HCT116 (cell line): ENCODE measurements around the gene EIF2AK3. TPM values are rescaled to one million over a fixed set of nuclear protein-coding genes. Genes with fewer than 3 reads are reported as not detected.
A peak's percentile ranks its signal among the peaks of the same experiment; 100 is the strongest.

Experiments used
- ATAC-seq: fragments of 200-7000 bp; cut with Tn5 transposase; 2 replicates; pipeline ENCODE4 v1.9.1; 2020; ENCODE audit warnings: mild to moderate bottlenecking, moderate library complexity
- BruUV-seq: library from RNA; stranded (reverse); fragments of 400-500 nt; replicated peaks from 2 replicates; lab custom pipeline; 2021; lab: Mats Ljungman, UMichigan
- CTCF ChIA-PET: fragments of 300-600 bp; sonication (Branson Sonifier 250); formaldehyde crosslinking; loops from one replicate; lab custom pipeline; 2021; ENCODE audit warnings: antibody characterized with exemption; lab: Charles Lee
- POLR2A ChIA-PET: fragments of 300-600, 350-600 bp; sonication (Branson Sonifier 250); formaldehyde crosslinking; loops from one replicate; lab custom pipeline; 2021; ENCODE audit warnings: antibody characterized with exemption; lab: Charles Lee
- RAD21 ChIA-PET, 2 experiments: fragments of 300-600 bp; sonication (Branson Sonifier 250); formaldehyde crosslinking; loops; one replicate each; lab custom pipeline; 2023; ENCODE audit warnings: low total read pairs in 2 of 2; ENCODE audit not compliant: uncharacterized antibody in 2 of 2, unreplicated experiment in 2 of 2, low non-redundant PET in 1 of 2; lab: Charles Lee
- DNase-seq: peaks from one replicate; pipeline ENCODE4 v3.0.0-alpha.2; 2010; ENCODE audit warnings: low read depth, low spot score
- H2AFZ ChIP-seq: fragments of 200-600 bp; shearing (Covaris generic), sonication (generic); 2 replicates; pipeline ENCODE4 v1.6.1; 2017; ENCODE audit warnings: low read depth, mixed run types, mixed read lengths, antibody characterized with exemption, low read length; ENCODE audit not compliant: poor library complexity, severe bottlenecking
- H3K27ac ChIP-seq: 2 replicates; pipeline ENCODE4 v1.5.1; 2012; ENCODE audit warnings: low read depth, low read length
- H3K27me3 ChIP-seq: fragments of 200-600 bp; sonication (generic); 2 replicates; pipeline ENCODE4 v1.6.1; 2016; ENCODE audit warnings: mixed run types, low read length, mixed read lengths; ENCODE audit not compliant: insufficient read depth
- H3K36me3 ChIP-seq, 2 experiments: fragments of 200-500 bp in 1 of 2; fragments of 200-600 bp in 1 of 2; sonication (Bioruptor generic) in 1 of 2; sonication (generic) in 1 of 2; 2 replicates each; pipeline versions ENCODE4 v1.5.1 to v1.6.1; 2014 to 2016; ENCODE audit warnings: low read length in 2 of 2, inconsistent platforms in 1 of 2, mixed read lengths in 1 of 2, mixed run types in 1 of 2; ENCODE audit not compliant: insufficient read depth in 2 of 2, control insufficient read depth in 1 of 2
- H3K4me1 ChIP-seq, 2 experiments: fragments of 200-600 bp in 1 of 2; sonication (generic) in 1 of 2; 2 replicates each; pipeline versions ENCODE4 v1.5.1 to v1.6.1; 2012 to 2017; ENCODE audit warnings: low read length in 2 of 2, inconsistent platforms in 1 of 2, mild to moderate bottlenecking in 1 of 2, mixed read lengths in 1 of 2, mixed run types in 1 of 2, moderate library complexity in 1 of 2; ENCODE audit not compliant: insufficient read depth in 2 of 2, control insufficient read depth in 1 of 2
- H3K4me2 ChIP-seq: fragments of 200-600 bp; sonication (generic); 2 replicates; pipeline ENCODE4 v1.6.1; 2017; ENCODE audit warnings: mixed run types, low read length, mixed read lengths
- H3K4me3 ChIP-seq, 2 experiments: fragments of 200-600 bp in 1 of 2; sonication (generic) in 1 of 2; replicated peaks in 1 of 2; 2 replicates each; pipeline ENCODE4 v1.5.1; 2011 to 2016; ENCODE audit warnings: low read length in 2 of 2, control low read depth in 1 of 2, low read depth in 1 of 2, mild to moderate bottlenecking in 1 of 2, mixed read lengths in 1 of 2, mixed run types in 1 of 2
- H3K79me2 ChIP-seq: fragments of 200-600 bp; sonication (generic); 2 replicates; pipeline ENCODE4 v1.6.1; 2017; ENCODE audit warnings: mild to moderate bottlenecking, mixed run types, low read length, moderate library complexity, mixed read lengths; ENCODE audit not compliant: insufficient read depth
- H3K9ac ChIP-seq: fragments of 200-600 bp; sonication (generic); 2 replicates; pipeline ENCODE4 v1.6.1; 2016; ENCODE audit warnings: low read length, mixed read lengths
- H3K9me2 ChIP-seq: fragments of 200-600 bp; sonication (generic), shearing (Covaris generic); 2 replicates; pipeline ENCODE4 v1.6.1; 2017; ENCODE audit warnings: mixed run types, mild to moderate bottlenecking, moderate library complexity; ENCODE audit not compliant: insufficient read depth
- H3K9me3 ChIP-seq, 2 experiments: fragments of 200-500 bp in 1 of 2; fragments of 200-600 bp in 1 of 2; sonication (Bioruptor generic) in 1 of 2; sonication (generic) in 1 of 2; 2 replicates each; pipeline ENCODE4 v1.6.1; 2014 to 2017; ENCODE audit warnings: low read length in 2 of 2, mixed read lengths in 2 of 2, inconsistent platforms in 1 of 2, low read depth in 1 of 2, mild to moderate bottlenecking in 1 of 2, mixed run types in 1 of 2, moderate library complexity in 1 of 2; ENCODE audit not compliant: control insufficient read depth in 1 of 2, insufficient read depth in 1 of 2
- H4K20me1 ChIP-seq: fragments of 200-600 bp; sonication (generic), shearing (Covaris generic); 2 replicates; pipeline ENCODE4 v1.6.1; 2017; ENCODE audit warnings: mixed run types, mild to moderate bottlenecking, moderate library complexity; ENCODE audit not compliant: insufficient read depth
- RAD21 ChIP-seq: IDR thresholded peaks from 2 replicates; pipeline ENCODE4 v1.6.1; 2012; ENCODE audit warnings: low read depth, mild to moderate bottlenecking
- YY1 ChIP-seq: IDR thresholded peaks from 2 replicates; pipeline ENCODE4 v1.6.1; 2011; ENCODE audit warnings: low read length, low read depth, moderate library complexity, mild to moderate bottlenecking; ENCODE audit not compliant: insufficient replicate concordance; ENCODE audit errors: extremely low read depth
- intact Hi-C: fragments of 100-400 bp; cut with micrococcal nuclease; formaldehyde crosslinking; loops from 2 replicates; pipeline ENCODE4 v1.10.0; 2022
- total RNA-seq: library from RNA; stranded (reverse); gene quantifications from one replicate; pipeline ENCODE4 v1.2.1, GENCODE V29; 2021; ENCODE audit not compliant: unreplicated experiment
- TF ChIP-seq, protein P1 (sequence below), 3 experiments: fragments of 200-600 bp in 1 of 3; sonication (generic) in 1 of 3; IDR thresholded peaks in 2 of 3; conservative IDR thresholded peaks in 1 of 3; 2 replicates each; pipeline ENCODE4 v1.5.1; 2012 to 2017; ENCODE audit warnings: low read depth in 2 of 3, low read length in 2 of 3, antibody characterized with exemption in 1 of 3, borderline replicate concordance in 1 of 3, control low read depth in 1 of 3, mild to moderate bottlenecking in 1 of 3, mixed read lengths in 1 of 3, mixed run types in 1 of 3, moderate library complexity in 1 of 3; ENCODE audit not compliant: insufficient read depth in 1 of 3

EIF2AK3 gene
- total RNA-seq, 1 experiment from 2014 or later, result 8.9 TPM

DNA sequence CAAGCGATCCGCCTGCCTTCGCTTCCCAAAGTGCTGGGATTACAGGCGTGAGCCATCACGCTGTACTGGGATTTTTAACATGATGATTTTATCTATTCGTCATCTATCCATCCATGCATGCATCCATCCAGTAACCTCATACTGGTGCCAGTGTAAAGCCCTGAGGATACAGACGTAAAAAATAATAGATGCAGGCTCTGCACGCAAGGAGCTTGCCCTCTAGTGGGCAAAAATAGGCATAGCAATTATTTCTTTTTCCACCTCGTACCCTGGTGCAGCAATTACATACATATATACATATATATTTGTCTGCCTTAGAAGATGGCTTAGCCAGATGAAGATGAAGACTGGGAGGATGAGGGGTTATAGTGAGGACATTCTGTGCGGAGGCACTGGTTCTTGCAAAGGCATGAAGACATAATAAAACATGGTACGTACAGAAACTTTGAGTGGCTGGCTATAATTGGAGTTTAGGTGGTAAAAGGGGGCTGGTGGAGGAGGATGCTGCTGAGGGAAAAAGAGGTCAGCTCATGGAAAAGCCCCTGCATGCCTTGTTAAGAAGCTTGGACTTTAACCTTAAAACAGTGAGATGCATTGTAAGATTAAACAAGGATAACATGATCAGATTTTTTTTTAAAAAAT, 44.6 kb upstream of the EIF2AK3 start:
- Histone ChIP-seq H3K27me3 (no peaks in the 10 kb centered on the region), H3K79me2 (no peaks in the 10 kb centered on the region), H4K20me1 (no peaks in the 10 kb centered on the region), H2AFZ (peak overlapping the region; percentile 44), H3K9ac (no peak overlapping the region), H3K36me3 (no peaks in the 10 kb centered on the region), H3K9me2 (no peaks in the 10 kb centered on the region), H3K27ac (no peak overlapping the region), H3K4me2 (peak overlapping the region; percentile 16; the same call in 1 of the 2 replicates), H3K4me3 (no peak overlapping the region), H3K9me3 (no peaks in the 10 kb centered on the region), H3K4me1 (peaks cover 2% of the 10 kb centered on the region in 2 experiments)
- BruUV-seq, result no TSS peak
- CTCF ChIA-PET, result interaction anchor here (0.6 to 1.6 kb wide), 15 partner anchors 9 to 480 kb away, joined by 3 to 9 read pairs (median 3); no protein-coding TSS in a partner anchor
- peak; percentile 84 for TF ChIP-seq RAD21
- no peak for TF ChIP-seq YY1
- TF ChIP-seq, protein P1, sequence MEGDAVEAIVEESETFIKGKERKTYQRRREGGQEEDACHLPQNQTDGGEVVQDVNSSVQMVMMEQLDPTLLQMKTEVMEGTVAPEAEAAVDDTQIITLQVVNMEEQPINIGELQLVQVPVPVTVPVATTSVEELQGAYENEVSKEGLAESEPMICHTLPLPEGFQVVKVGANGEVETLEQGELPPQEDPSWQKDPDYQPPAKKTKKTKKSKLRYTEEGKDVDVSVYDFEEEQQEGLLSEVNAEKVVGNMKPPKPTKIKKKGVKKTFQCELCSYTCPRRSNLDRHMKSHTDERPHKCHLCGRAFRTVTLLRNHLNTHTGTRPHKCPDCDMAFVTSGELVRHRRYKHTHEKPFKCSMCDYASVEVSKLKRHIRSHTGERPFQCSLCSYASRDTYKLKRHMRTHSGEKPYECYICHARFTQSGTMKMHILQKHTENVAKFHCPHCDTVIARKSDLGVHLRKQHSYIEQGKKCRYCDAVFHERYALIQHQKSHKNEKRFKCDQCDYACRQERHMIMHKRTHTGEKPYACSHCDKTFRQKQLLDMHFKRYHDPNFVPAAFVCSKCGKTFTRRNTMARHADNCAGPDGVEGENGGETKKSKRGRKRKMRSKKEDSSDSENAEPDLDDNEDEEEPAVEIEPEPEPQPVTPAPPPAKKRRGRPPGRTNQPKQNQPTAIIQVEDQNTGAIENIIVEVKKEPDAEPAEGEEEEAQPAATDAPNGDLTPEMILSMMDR (IDR thresholded peaks at IDR 0.05 in 2 of 3, conservative IDR thresholded peaks at IDR 0.05 in 1 of 3; ENCODE audit: borderline replicate concordance in 1 of 3, insufficient read depth in 1 of 3, low read depth in 2 of 3, low read length in 2 of 3), result peak; percentile 74 to 88 (median 77)
- DNase-seq, result peak; percentile 34
- ATAC-seq, result peak; percentile 86
- POLR2A ChIA-PET, result no interaction called here
- RAD21 ChIA-PET, result interaction anchor here in 1 of 2 experiments (0.7 kb wide), 1 partner anchor 283 kb away, joined by 3 read pairs; no protein-coding TSS in a partner anchor
- intact Hi-C loops, result no loop called here
